ENCODE data around the gene HLA-DMA.

DNA sequence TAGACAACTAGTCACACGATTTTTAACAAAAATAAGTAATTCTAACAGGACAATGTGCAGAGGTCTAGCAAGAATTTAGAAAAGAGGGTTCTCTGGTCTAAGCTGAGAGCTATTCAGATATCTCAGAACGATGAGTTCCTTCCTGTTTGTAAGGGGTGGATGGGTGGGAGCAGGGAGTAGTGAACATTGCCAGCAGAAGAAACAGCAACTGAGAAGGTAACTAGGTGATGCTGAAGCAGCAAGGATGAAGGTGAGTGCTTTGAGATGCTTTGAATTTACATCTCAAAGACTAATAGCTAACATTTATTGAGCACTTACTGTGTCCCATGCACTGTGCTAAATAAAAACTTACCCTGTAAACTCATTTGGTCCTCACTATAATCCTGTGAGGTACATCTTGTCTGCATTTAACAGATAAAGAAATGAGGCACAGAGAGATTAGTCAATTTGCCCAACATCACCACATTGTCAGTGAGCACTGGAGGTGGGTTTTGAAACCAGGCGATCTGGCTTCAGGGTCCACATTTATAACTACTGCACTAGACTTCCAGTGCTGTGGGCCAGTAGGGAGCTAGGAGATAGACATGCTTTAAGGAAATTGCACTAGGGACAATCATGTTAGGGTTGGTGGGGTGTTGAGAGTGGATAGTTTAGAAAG lies 31.2 kb upstream of the HLA-DMA start:
- no peak for TF ChIP-seq EZH2 (IDR thresholded peaks at IDR 0.05)
- TF ChIP-seq POLR2AphosphoS5 (IDR thresholded peaks at IDR 0.05; ENCODE audit: borderline replicate concordance, low read depth, low read length), result no peak
- no peak for TF ChIP-seq FOXP2 (optimal IDR thresholded peaks at IDR 0.05; ENCODE audit: control extremely low read depth, extremely low read length, insufficient read depth)
